OCI-LY7 (cell line): ENCODE measurements around the gene FANCC.

Experiments
- CTCF ChIP-seq: fragments of 200-600 bp; sonication (generic); conservative IDR thresholded peaks from 2 replicates; pipeline ENCODE4 v1.5.1; 2014; ENCODE audit warnings: mild to moderate bottlenecking, antibody characterized with exemption, low read length, moderate library complexity, mixed read lengths
- EZH2phosphoT487 ChIP-seq: fragments of 200-600 bp; sonication (generic); IDR thresholded peaks from 2 replicates; pipeline ENCODE4 v1.6.1; 2018; ENCODE audit warnings: low read depth, borderline replicate concordance, mild to moderate bottlenecking, mixed run types, antibody characterized with exemption, low read length, moderate library complexity, mixed read lengths

DNA sequence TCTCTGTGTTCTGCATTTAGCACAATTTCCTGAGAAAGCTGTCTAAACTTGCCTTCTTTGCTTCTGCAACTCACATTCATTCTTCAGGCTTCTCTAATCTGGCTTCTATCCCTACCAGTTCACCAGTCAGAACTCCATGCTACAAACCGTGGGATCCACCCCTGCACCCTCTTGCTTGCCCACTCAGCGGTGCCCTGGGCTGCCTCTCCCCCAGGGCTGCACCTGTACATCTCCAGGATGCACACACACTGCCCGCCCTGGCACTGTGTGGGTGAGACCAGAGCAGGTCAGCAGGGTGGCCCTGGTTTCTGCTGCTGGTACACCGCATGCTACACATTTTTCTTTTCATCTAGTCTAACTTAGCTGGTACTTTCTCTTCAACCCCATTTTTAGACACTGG, 127.1 kb downstream of the FANCC start:
- TF ChIP-seq CTCF: no peak
- no peak for TF ChIP-seq EZH2phosphoT487
